Lower leg skin (tissue), 4 donors: ENCODE data around the gene TUBB1. TPM values are rescaled to one million over a fixed set of nuclear protein-coding genes. Genes with fewer than 3 reads are reported as not detected.
A peak's percentile ranks its signal among the peaks of the same experiment; 100 is the strongest.
"Not testable (repeated sequence)": the region's sequence is repeated elsewhere in the genome, so short reads cannot be mapped to it uniquely, and the experiment has no call there.

Source experiments
- DNase-seq, 2 donors: peaks; one replicate each; pipeline ENCODE4 v3.0.0-alpha.2; 2019; ENCODE audit warnings: low spot score in 2 of 2
- H3K4me3 ChIP-seq: fragments of 200-600 bp; sonication (generic); 2 replicates; pipeline ENCODE4 v1.5.1; 2017; ENCODE audit warnings: mild to moderate bottlenecking, low read depth; ENCODE audit not compliant: poor library complexity, severe bottlenecking
- POLR2A ChIP-seq, 2 donors: fragments of 450-650 bp; IDR thresholded peaks; one replicate each; pipeline ENCODE4 v1.6.1; 2016 to 2017; ENCODE audit warnings: antibody characterized with exemption in 2 of 2, mild to moderate bottlenecking in 1 of 2, moderate library complexity in 1 of 2
- WGBS, 2 donors: methylation state at CpG; one replicate each; pipeline ENCODE4 v1.1.5; 2018; 5-methylcytosine and 5-hydroxymethylcytosine counted together
- intact Hi-C: fragments of 100-400 bp; cut with DNase I; formaldehyde crosslinking; loops from one replicate; pipeline ENCODE4 v1.15.0; 2023; ENCODE audit warnings: low total_unique reads
- total RNA-seq, 4 donors: library from RNA; depleted of rRNA; stranded (reverse); fragments of >200 nt; gene quantifications; one replicate each; pipeline ENCODE4 v1.1.0, GENCODE V29; 2016
- TF ChIP-seq, protein P1 (sequence below), 3 donors: fragments of 450-650 bp; IDR thresholded peaks; one replicate each; pipeline ENCODE4 v1.5.1; 2016; ENCODE audit warnings: antibody characterized with exemption in 3 of 3, mild to moderate bottlenecking in 3 of 3, moderate library complexity in 2 of 3

The TUBB1 gene
- total RNA-seq, 4 donors from 2014 or later = 0.04 TPM; not detected in 3

DNA sequence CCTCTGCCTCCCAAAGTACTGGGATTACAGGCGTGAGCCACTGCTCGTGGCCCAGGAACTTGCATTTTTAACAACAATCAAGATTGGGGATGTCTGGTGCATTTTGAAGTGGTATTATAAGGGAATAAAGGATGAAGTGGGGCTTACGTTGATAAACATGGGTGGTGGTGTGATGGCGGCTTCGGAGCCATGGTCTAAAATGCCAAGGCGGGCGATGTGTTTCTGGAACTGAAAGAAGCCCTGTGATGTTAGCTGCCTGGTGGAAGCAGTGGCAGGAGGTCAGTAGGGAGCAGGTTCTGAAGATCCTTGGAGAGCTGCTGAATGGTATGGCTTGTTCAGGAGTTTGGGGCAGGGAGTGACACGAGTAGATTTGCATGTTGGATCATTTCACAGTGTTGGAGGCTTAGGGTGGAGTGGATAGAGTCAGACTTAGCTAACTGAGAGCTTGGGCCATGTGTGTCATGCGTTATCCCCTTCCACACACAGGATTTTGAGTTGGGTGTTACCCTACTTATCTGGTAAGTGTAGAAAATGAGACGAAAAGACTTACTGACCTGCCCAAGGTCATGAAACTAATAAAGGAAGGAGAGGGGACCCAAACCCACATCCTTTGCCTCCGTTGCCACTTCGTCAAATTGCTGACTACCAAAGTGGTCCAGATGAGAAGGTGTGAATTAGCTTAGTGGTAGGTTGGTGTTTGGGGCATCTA lies 36.7 kb upstream of the TUBB1 start:
- WGBS, 2 donors = 79 to 86% methylated on average over 12 of the region's 12 CpGs
- H3K4me3 ChIP-seq = no peak overlapping the region

DNA sequence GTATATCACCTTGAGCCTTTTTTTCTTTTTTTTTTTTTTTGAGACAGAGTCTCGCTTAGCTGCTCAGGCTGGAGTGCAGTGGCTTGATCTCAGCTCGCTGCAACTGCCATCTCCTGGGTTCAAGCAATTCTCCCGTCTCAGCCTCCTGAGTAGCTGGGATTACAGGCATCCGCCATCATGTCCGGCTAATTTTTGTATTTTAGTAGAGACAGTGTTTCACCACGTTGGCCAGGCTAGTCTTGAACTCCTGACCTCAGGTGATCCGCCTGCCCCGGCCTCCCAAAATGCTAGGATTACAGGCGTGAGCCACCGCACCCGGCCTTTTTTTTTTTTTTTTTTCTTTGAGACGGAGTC lies 36.1 kb upstream of the TUBB1 start:
- not testable (repeated sequence) for H3K4me3 ChIP-seq
- intact Hi-C loops = loop anchor here (5.0 kb wide), 1 partner anchor 91 kb away; no protein-coding TSS in a partner anchor
- peak in 1 of 2 donors; percentile 49 for DNase-seq
- 93 to 97% methylated on average over 12 of the region's 12 CpGs for WGBS, 2 donors

More for the DNA sequence above, 36.7 kb upstream of the TUBB1 start:
- TF ChIP-seq, protein P1, sequence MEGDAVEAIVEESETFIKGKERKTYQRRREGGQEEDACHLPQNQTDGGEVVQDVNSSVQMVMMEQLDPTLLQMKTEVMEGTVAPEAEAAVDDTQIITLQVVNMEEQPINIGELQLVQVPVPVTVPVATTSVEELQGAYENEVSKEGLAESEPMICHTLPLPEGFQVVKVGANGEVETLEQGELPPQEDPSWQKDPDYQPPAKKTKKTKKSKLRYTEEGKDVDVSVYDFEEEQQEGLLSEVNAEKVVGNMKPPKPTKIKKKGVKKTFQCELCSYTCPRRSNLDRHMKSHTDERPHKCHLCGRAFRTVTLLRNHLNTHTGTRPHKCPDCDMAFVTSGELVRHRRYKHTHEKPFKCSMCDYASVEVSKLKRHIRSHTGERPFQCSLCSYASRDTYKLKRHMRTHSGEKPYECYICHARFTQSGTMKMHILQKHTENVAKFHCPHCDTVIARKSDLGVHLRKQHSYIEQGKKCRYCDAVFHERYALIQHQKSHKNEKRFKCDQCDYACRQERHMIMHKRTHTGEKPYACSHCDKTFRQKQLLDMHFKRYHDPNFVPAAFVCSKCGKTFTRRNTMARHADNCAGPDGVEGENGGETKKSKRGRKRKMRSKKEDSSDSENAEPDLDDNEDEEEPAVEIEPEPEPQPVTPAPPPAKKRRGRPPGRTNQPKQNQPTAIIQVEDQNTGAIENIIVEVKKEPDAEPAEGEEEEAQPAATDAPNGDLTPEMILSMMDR (IDR thresholded peaks at IDR 0.05) = no peak
- no peak for TF ChIP-seq POLR2A (IDR thresholded peaks at IDR 0.05)
- DNase-seq = peak in 1 of 2 donors; percentile 77
- intact Hi-C loops = loop anchor here (5.0 kb wide), 1 partner anchor 90 kb away; no protein-coding TSS in a partner anchor

DNA sequence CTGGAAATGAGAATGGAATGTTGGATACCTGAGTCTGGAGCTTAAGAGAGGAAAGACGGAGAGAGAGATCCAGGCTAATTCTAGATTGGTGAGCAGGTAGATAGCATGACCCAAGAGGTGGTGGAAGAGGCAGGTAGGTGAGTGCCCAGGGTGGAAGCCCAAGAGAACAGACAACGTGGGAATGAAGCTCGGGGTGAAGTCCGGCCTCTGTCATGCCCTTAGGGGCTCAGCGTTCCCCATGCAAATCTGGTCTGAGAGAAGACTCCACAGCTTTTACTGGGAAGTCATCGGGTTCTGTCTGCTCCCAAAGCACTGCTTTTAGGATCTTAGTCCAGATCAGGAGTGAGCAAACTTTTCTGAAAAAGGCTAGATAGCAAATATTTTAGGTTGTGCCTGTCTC lies 34.5 kb upstream of the TUBB1 start:
- TF ChIP-seq POLR2A (IDR thresholded peaks at IDR 0.05) = no peak
- TF ChIP-seq, protein P1 (IDR thresholded peaks at IDR 0.05) = no peak
- DNase-seq = peak in 1 of 2 donors; percentile 74
- 76 to 80% methylated on average over 6 of the region's 6 CpGs for WGBS, 2 donors
- intact Hi-C loops = loop anchor here (5.0 kb wide), 1 partner anchor 92 kb away; no protein-coding TSS in a partner anchor
- H3K4me3 ChIP-seq = no peak overlapping the region

DNA sequence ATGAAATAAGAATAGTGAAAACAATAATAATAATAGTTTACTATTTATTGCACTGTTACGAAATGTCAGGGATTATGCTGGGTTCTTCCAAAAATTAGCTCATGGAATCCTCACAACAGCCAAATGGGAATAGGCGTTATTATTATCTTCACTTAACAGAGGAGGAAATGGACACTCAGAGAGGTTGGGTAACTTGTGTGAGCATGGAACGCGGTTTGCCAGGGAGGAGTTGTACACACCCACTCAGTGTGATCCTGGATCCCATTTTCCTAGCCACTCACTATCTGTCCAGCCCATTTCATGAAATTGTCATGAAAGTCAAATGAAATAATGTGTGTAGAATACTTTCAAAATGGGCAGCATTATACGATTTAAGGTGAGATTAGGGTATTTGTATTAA lies 33.6 kb upstream of the TUBB1 start:
- intact Hi-C loops = no loop called here
- no peak overlapping the region for H3K4me3 ChIP-seq
- peak in 1 of 2 donors; percentile 82 for DNase-seq
- WGBS, 2 donors = 56 to 67% methylated on average over 5 of the region's 5 CpGs
- TF ChIP-seq POLR2A (IDR thresholded peaks at IDR 0.05) = no peak
- TF ChIP-seq, protein P1 (IDR thresholded peaks at IDR 0.05) = no peak

DNA sequence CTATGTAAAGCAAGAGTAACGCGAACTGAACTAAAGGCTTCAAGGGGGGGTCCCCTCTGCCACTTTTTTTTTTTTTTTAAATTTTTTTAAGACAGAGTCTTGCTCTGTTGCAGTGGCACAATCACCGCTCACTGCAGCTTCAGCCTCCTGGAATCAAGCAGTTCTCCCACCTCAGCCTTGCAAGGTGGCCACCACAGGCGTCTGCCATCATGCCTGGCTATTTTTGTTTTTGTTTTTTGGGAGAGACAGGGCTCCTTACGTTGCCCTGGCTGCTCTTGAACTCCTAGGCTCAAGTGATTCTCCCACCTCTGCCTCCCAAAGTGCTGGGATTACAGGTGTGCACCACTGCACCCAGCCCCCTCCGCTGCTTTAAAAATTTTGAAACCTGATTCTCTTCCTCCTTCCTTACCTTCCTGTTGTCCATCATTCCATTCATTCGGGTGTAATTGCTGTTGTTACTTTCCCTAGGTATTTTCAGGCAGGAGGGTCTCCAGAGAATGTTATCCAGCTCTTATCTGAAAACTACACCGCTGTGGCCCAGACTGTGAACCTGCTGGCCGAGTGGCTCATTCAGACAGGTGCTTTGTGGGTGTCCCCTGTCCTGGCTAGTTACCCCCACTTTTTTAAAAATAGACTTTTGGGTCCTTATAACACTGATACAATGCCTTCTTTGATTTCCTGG lies 32.8 kb upstream of the TUBB1 start:
- intact Hi-C loops = no loop called here
- peak in 1 of 2 donors; percentile 71 for DNase-seq
- 78 to 82% methylated on average over 9 of the region's 9 CpGs for whole genome bisulfite sequencing, 2 donors
- TF ChIP-seq, protein P1 (IDR thresholded peaks at IDR 0.05) = no peak
- no peak for TF ChIP-seq POLR2A (IDR thresholded peaks at IDR 0.05)
- no peak overlapping the region for H3K4me3 ChIP-seq

DNA sequence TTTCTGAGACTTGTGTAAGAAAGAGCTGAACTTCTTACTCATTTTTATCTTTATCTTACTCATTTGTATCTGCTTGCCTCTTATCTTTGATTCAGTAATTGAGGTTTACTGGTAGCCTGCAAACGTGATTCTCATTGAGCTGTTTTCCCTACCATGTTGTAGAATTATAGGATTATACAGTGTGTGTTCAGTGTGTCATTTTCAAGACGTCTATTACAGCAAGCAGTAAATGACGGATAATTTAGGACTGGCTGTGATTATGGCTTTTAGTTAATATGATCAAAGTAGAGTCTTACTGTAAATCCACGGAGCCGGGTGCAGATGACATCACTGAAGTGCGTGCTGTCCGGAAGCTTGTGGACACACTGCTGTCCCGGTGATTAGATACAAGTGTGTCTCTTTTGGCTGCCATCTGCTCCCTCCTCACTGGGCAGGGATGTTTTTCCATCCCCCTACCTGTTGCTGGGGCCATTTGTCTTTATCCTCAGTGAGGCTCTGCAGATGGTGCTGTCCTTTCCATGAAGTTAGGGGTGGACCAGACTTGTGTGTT lies 32.2 kb upstream of the TUBB1 start:
- WGBS, 2 donors = 87% methylated on average over 8 of the region's 8 CpGs
- TF ChIP-seq, protein P1 (IDR thresholded peaks at IDR 0.05) = no peak
- no peak for TF ChIP-seq POLR2A (IDR thresholded peaks at IDR 0.05)
- peak in 1 of 2 donors; percentile 36 for DNase-seq
- intact Hi-C loops = no loop called here
- no peak overlapping the region for H3K4me3 ChIP-seq
